Measurements from ENCODE around the gene LCN1.

DNA sequence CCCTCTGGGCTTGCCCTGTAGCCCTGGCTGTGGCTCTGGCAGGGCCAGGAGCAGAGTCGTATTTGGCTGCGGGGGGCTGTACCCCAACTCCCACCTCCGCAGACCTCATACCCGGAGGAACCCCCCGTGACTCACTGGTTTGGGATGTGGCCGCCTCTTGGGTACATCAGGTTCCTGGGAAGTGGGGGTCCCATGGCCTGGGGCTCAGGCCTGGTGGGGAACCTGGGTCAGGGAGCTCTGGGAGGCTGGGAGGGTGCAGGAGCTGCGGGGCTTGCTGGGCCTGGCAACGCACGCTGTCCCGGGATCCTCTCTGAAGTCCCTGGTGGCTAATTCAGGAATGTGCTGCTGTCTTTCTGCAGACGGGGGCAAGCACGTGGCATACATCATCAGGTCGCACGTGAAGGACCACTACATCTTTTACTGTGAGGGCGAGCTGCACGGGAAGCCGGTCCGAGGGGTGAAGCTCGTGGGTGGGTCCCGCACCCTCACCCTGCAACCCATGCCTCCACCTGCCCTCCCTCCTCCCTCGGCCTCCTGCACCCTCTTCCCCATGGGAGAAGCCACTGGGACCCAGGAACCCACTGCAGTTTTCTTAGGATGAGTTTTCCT, 2.4 kb downstream of the LCN1 start:
- TF ChIP-seq POLR2AphosphoS5 (IDR thresholded peaks at IDR 0.05) (no peak), EP300 (IDR thresholded peaks at IDR 0.05; ENCODE audit: low read depth) (no peak)
- TF ChIP-seq, protein P1, sequence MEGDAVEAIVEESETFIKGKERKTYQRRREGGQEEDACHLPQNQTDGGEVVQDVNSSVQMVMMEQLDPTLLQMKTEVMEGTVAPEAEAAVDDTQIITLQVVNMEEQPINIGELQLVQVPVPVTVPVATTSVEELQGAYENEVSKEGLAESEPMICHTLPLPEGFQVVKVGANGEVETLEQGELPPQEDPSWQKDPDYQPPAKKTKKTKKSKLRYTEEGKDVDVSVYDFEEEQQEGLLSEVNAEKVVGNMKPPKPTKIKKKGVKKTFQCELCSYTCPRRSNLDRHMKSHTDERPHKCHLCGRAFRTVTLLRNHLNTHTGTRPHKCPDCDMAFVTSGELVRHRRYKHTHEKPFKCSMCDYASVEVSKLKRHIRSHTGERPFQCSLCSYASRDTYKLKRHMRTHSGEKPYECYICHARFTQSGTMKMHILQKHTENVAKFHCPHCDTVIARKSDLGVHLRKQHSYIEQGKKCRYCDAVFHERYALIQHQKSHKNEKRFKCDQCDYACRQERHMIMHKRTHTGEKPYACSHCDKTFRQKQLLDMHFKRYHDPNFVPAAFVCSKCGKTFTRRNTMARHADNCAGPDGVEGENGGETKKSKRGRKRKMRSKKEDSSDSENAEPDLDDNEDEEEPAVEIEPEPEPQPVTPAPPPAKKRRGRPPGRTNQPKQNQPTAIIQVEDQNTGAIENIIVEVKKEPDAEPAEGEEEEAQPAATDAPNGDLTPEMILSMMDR (IDR thresholded peaks at IDR 0.05): no peak

Data from transverse colon (tissue), 4 donors.